PC-9 (cell line): ENCODE data around the gene TATDN2.

Experiments used
- EZH2 ChIP-seq: fragments of 200-600 bp; sonication (generic); IDR thresholded peaks from 2 replicates; pipeline ENCODE4 v1.8.0; 2017; ENCODE audit warnings: antibody characterized with exemption, low read depth
- TF ChIP-seq, protein P1 (sequence below): fragments of 200-600 bp; sonication (generic); conservative IDR thresholded peaks from 2 replicates; pipeline ENCODE4 v1.6.1; 2017; ENCODE audit warnings: mixed run types, antibody characterized with exemption, mild to moderate bottlenecking, moderate library complexity

DNA sequence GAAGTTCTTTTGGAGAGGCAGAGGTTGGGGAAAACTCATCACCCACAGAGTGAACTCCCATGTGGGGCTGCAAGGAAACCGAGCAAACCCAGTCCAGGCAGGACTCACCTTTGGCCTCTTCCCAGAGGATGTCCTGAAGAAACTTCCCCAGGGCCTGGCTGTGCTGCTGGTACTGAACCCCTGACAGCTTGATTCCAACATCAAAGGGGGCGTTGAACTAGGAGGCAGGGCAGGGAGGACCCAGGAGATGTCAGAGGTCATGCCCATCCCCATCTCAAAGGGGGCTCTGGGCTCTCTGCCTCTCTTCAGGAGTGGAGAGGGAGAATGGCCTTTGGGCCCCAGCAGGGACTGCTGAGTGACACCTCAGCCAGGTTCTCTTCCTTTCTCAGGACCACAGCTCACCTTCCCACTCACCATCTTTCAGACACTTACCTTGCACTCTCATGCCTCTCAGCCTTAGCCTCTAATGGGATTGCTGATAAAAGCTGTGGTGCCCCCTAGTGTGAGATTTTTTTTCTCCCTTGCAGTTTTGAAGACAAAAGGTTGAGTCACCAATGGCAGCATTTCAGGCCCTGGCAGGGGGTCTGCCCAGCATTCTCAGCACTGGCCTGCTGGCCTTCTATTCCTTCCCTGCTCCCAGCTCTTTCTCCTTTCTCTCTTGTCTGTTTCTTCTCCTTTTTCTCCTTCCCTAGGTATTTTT, 38.5 kb downstream of the TATDN2 start:
- TF ChIP-seq, protein P1, sequence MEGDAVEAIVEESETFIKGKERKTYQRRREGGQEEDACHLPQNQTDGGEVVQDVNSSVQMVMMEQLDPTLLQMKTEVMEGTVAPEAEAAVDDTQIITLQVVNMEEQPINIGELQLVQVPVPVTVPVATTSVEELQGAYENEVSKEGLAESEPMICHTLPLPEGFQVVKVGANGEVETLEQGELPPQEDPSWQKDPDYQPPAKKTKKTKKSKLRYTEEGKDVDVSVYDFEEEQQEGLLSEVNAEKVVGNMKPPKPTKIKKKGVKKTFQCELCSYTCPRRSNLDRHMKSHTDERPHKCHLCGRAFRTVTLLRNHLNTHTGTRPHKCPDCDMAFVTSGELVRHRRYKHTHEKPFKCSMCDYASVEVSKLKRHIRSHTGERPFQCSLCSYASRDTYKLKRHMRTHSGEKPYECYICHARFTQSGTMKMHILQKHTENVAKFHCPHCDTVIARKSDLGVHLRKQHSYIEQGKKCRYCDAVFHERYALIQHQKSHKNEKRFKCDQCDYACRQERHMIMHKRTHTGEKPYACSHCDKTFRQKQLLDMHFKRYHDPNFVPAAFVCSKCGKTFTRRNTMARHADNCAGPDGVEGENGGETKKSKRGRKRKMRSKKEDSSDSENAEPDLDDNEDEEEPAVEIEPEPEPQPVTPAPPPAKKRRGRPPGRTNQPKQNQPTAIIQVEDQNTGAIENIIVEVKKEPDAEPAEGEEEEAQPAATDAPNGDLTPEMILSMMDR = no peak
- TF ChIP-seq EZH2 = no peak
